Fibroblast of the aortic adventitia (primary cell): ENCODE results near the gene INHA. TPM values are rescaled to one million over a fixed set of nuclear protein-coding genes. Genes with fewer than 3 reads are reported as not detected.

Experiments
- DNase-seq: peaks from one replicate; pipeline ENCODE4 v3.0.0-alpha.2; 2010; ENCODE audit warnings: low read depth
- H3K4me3 ChIP-seq: 2 replicates; pipeline ENCODE4 v1.5.1; 2011; ENCODE audit warnings: low read depth, mild to moderate bottlenecking, control low read depth, low read length, moderate library complexity
- total RNA-seq: library from RNA; depleted of rRNA; stranded (reverse); fragments of >200 nt; gene quantifications from 2 replicates; pipeline ENCODE4 v1.2.3, GENCODE V29; 2012; ENCODE audit warnings: low replicate concordance
- TF ChIP-seq, protein P1 (sequence below): IDR thresholded peaks from 2 replicates; pipeline ENCODE4 v1.5.1; 2011; ENCODE audit warnings: mild to moderate bottlenecking, low read length, control low read depth, inconsistent platforms; ENCODE audit not compliant: insufficient read depth

Gene INHA
- total RNA-seq, 1 donor: 0.18 TPM

DNA sequence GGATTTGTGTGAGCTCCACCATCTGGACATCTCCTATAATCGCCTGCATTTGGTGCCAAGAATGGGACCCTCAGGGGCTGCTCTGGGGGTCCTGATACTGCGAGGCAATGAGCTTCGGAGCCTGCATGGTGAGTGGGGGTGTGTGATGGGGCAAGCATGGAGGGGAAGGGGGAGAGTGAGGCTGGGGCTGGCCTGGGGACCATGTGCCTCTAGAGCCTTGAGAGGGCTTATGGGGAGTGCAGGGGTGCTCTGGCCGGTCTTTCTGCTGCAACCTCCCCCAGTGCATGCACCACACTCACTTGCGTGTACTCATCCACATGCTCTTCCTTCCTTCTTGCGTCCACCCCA, 33.5 kb downstream of the INHA start:
- TF ChIP-seq, protein P1, sequence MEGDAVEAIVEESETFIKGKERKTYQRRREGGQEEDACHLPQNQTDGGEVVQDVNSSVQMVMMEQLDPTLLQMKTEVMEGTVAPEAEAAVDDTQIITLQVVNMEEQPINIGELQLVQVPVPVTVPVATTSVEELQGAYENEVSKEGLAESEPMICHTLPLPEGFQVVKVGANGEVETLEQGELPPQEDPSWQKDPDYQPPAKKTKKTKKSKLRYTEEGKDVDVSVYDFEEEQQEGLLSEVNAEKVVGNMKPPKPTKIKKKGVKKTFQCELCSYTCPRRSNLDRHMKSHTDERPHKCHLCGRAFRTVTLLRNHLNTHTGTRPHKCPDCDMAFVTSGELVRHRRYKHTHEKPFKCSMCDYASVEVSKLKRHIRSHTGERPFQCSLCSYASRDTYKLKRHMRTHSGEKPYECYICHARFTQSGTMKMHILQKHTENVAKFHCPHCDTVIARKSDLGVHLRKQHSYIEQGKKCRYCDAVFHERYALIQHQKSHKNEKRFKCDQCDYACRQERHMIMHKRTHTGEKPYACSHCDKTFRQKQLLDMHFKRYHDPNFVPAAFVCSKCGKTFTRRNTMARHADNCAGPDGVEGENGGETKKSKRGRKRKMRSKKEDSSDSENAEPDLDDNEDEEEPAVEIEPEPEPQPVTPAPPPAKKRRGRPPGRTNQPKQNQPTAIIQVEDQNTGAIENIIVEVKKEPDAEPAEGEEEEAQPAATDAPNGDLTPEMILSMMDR: no peak
- DNase-seq: no peak
- no peak overlapping the region for H3K4me3 ChIP-seq

DNA sequence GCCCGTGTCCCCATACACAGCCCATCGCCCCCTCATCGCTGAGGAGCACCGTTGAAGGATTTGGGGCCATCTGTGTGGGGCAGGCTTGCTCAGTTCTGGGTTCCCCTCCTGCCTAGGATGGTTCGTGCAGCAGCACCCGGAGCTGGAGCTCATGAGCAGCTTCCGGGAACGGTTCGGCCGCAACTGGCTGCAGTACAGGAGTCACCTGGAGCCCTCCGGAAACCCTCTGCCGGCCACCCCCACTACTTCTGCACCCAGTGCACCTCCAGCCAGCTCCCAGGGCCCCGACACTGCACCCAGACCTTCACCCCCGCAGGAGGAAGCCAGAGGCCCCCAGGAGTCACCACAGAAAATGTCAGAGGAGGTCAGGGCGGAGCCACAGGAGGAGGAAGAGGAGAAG, 35.8 kb downstream of the INHA start:
- no peak for DNase-seq
- no peak overlapping the region for H3K4me3 ChIP-seq
- TF ChIP-seq, protein P1: no peak

DNA sequence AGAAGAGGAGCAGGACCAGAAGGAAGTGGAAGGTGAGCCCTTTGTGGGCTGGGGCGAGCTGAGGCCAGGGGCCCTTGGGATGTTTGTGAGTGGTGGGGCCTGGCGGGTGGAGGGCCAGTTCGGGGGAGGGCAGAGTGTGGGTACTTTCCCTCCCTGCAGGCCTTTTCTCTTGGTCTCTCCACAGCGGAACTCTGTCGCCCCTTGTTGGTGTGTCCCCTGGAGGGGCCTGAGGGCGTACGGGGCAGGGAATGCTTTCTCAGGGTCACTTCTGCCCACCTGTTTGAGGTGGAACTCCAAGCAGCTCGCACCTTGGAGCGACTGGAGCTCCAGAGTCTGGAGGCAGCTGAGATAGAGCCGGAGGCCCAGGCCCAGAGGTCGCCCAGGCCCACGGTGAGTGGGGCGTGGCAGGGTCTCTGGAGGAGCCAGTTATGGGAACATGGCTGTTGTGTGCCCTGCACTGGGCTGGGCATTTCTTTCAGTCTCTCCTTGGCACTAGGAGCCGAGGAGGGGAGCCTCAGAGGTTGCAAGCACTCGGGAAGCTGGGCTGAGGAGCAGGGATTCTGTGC, 36.4 kb downstream of the INHA start:
- TF ChIP-seq, protein P1: no peak
- no peak overlapping the region for H3K4me3 ChIP-seq
- no peak for DNase-seq

DNA sequence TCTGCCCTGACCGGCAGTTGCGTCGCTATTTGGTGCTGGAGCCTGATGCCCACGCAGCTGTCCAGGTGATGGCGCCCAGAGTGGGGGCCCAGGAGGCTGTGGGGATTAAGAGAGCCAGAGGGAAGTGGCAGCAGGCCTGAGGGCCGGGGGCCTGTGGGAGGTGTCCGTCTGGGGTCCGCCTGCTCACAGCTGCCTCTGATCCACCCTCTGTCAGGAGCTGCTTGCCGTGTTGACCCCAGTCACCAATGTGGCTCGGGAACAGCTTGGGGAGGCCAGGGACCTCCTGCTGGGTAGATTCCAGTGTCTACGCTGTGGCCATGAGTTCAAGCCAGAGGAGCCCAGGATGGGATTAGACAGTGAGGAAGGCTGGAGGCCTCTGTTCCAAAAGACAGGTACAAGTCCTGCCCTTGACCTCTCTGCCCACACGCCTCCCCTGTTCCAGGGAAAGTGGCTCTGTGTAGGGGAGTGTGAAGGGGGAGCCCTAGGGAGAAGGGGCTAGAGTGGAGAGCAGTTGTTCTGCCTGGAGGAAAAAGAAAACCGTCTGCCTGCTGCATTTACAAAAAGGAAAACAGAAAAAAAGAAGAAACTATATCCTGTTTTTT, 37.1 kb downstream of the INHA start:
- TF ChIP-seq, protein P1: no peak
- H3K4me3 ChIP-seq: no peak overlapping the region
- no peak for DNase-seq

DNA sequence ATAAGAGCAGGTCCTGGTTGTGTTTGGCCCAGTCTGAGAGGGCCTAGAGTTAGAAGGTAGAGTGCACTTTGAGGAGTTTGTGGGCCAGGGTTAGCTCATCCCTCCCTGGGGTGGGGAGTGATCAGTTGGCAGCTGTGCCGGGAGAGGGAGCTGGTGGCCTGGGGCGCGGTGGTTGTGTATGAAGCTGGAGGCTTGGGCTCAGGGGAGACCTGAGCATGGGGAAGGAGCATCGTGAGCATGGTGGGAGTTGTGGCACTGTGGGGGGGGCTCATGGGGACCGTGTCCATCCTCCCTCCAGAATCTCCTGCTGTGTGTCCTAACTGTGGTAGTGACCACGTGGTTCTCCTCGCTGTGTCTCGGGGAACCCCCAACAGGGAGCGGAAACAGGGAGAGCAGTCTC, 39.2 kb downstream of the INHA start:
- no peak for DNase-seq
- TF ChIP-seq, protein P1: no peak
- H3K4me3 ChIP-seq: no peak overlapping the region

DNA sequence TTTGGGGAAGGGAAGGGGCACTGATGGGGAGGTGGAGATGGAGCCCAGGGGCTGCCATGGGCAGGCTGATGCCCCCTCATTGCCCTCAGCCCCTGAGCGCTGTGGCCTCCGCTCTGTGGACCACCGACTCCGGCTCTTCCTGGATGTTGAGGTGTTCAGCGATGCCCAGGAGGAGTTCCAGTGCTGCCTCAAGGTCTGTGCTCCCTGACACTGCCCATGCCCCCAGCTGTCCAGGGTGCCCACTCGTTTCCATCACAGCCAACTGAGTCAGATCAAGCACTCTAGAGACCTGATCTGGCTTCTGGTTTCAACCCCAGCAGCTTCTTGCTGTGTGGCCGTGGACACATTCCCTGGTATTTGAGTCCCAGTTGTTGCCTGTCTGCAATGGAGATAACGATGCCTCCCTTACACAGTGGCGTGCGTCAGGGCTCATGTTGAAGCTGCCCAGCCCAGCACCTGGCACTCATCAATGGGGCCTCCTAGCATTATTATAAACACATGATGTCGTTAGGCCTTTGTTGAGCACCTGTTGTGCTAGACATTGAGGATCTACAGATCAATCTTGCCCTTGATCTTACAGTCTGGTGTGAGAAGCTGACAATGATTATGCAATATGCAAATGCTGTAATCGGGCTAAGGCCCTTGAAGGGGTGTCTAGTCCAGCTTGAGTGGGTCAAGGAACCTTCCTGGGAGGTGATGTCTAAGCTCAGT, 39.9 kb downstream of the INHA start:
- DNase-seq: no peak
- H3K4me3 ChIP-seq: no peak overlapping the region
- TF ChIP-seq, protein P1: no peak
